ENCODE measurements around the gene SLC7A4.

The SLC7A4 gene

DNA sequence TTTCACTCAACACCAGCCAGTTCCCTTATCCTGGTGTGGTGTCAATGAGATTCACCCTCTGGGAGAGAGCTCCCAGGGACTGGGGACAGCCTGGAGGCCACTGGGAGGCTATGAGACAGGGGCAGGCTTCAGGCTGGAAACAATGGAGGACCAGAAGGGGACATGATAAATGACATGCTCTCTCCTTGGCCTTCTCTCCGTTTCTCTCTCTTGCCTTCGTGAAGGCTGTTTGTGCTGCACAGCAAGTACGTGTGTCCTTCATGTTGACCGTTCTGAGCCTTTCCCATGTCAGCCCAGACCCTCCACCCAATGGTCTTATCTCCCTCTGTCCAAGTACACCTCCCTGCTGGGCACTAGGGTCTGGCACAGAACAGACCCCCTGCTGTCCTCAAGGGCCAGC is 51.8 kb downstream of the SLC7A4 start:
- no peak for DNase-seq

DNA sequence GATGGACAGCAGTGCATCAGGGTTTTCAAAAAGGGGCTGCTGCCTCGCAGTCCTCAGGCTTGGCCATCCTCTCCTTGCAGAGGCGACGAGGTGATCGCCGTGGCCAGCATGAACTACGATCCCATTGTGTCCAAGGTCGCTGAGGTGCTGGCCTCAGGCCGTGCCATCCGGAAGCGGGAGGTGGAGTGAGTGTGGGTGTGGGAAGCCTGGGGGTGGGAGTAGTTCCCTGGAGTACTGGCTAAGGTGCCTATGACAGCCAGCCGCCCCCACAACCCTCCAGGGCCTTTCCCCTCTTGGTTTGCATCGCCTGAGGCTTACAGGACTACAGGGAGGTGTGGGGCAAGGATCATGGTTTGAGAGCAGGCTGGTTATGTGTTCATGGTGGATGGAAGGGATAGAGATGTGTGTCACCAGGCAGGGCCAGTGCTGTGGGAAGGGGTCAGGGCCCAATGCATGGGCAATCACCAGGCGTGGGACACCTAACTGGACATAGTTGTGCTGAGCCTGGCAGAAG is 52.4 kb downstream of the SLC7A4 start:
- no peak for DNase-seq

DNA sequence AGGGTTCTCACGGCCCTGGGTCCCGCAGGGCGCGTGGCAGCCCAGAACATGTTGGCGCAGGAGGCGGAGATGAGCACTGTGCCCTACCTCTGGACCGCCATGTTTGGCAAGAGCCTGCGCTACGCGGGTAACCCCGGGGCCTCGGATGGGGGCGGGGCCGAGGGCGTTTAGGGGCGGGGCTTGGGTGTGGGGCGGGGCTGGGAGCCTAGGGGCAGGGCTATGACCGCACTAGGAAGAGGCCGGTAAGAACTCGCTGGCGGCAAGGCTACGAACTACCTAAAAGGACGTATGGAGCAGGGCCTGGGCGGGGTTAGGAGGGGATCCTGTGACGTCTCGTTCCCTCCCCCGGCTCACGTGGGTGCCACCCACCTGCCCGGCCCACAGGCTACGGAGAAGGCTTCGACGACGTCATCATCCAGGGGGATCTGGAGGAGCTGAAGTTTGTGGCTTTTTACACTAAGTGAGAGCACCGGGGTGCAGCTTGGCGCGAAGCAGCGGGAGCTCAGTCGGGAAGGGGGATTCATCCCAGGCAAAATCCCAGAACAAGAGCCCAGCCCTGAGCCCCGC is 53.0 kb downstream of the SLC7A4 start:
- no peak for DNase-seq
